CD4-positive, alpha-beta memory T cell (primary cell): ENCODE results near the gene C1QTNF9B. TPM values are rescaled to one million over a fixed set of nuclear protein-coding genes. Genes with fewer than 3 reads are reported as not detected.
"Not testable (repeated sequence)": the region's sequence is repeated elsewhere in the genome, so short reads cannot be mapped to it uniquely, and the experiment has no call there.

ENCODE experiments used
- CTCF ChIA-PET: fragments of 350-600 bp; sonication (Branson Sonifier 250); formaldehyde crosslinking; loops from one replicate; lab custom pipeline; 2021; ENCODE audit warnings: inconsistent platforms; ENCODE audit not compliant: partially characterized antibody; lab: Charles Lee
- POLR2A ChIA-PET: fragments of 350-600 bp; sonication (Branson Sonifier 250); formaldehyde crosslinking; loops from one replicate; lab custom pipeline; 2021; ENCODE audit not compliant: partially characterized antibody; lab: Charles Lee
- DNase-seq, 5 donors: peaks; one replicate each; pipeline versions ENCODE4 v3.0.0 to v3.0.0-alpha.2; 2020 to 2022; ENCODE audit warnings: mixed read lengths in 1 of 5
- H3K27ac ChIP-seq: one replicate; pipeline ENCODE4 v1.7.0; 2013; ENCODE audit warnings: low read depth, low read length
- H3K27me3 ChIP-seq: 2 replicates; pipeline ENCODE4 v1.7.0; 2013; ENCODE audit warnings: mild to moderate bottlenecking, low read length, moderate library complexity; ENCODE audit not compliant: insufficient read depth
- H3K36me3 ChIP-seq: 2 replicates; pipeline ENCODE4 v1.7.0; 2013; ENCODE audit warnings: mild to moderate bottlenecking, low read length, moderate library complexity; ENCODE audit not compliant: insufficient read depth
- H3K4me1 ChIP-seq: 2 replicates; pipeline ENCODE4 v1.7.0; 2013; ENCODE audit warnings: mild to moderate bottlenecking, low read length, moderate library complexity; ENCODE audit not compliant: insufficient read depth
- H3K4me3 ChIP-seq, 2 donors: one replicate each; pipeline ENCODE4 v1.7.0; 2013; ENCODE audit warnings: low read length in 2 of 2, mild to moderate bottlenecking in 1 of 2
- H3K9me3 ChIP-seq, 2 donors: one replicate each; pipeline ENCODE4 v1.7.0; 2013; ENCODE audit warnings: low read length in 2 of 2, control low read depth in 1 of 2; ENCODE audit not compliant: control insufficient read depth in 1 of 2
- H3K27ac Mint-ChIP-seq, 7 donors: one replicate each; pipeline ENCODE4 v1.8.0; 2020 to 2021; ENCODE audit warnings: mixed read lengths in 7 of 7, mild to moderate bottlenecking in 6 of 7, inconsistent platforms in 3 of 7, moderate library complexity in 3 of 7
- H3K27me3 Mint-ChIP-seq, 2 donors: one replicate each; pipeline ENCODE4 v1.8.0; 2020 to 2021; ENCODE audit warnings: mixed read lengths in 2 of 2
- H3K36me3 Mint-ChIP-seq, 2 donors: one replicate each; pipeline ENCODE4 v1.8.0; 2020 to 2021; ENCODE audit warnings: mixed read lengths in 2 of 2, inconsistent platforms in 1 of 2, mild to moderate bottlenecking in 1 of 2
- H3K4me1 Mint-ChIP-seq, 4 donors: one replicate each; pipeline ENCODE4 v1.8.0; 2020 to 2021; ENCODE audit warnings: mixed read lengths in 4 of 4, mild to moderate bottlenecking in 1 of 4
- H3K4me3 Mint-ChIP-seq, 8 donors: one replicate each; pipeline ENCODE4 v1.8.0; 2020 to 2021; ENCODE audit warnings: mixed read lengths in 8 of 8, mild to moderate bottlenecking in 7 of 8, moderate library complexity in 6 of 8, inconsistent platforms in 3 of 8
- H3K9me3 Mint-ChIP-seq, 8 donors: one replicate each; pipeline ENCODE4 v1.8.0; 2020 to 2021; ENCODE audit warnings: mixed read lengths in 8 of 8, mild to moderate bottlenecking in 5 of 8, inconsistent platforms in 3 of 8, moderate library complexity in 1 of 8
- intact Hi-C: fragments of 100-400 bp; cut with micrococcal nuclease; formaldehyde crosslinking; loops from one replicate; pipeline ENCODE4 v1.15.1; 2023
- polyA plus RNA-seq, 2 donors: library from polyadenylated mRNA; unstranded; fragments of 300-500 nt; fragmentation: Illumina TruSeq; gene quantifications; one replicate each; pipeline ENCODE4 v1.2.3, GENCODE V29; 2021
- total RNA-seq, 2 experiments: library from RNA; stranded (reverse); gene quantifications; one replicate each; pipeline ENCODE4 v1.2.3, GENCODE V29; 2021

C1QTNF9B gene
- total and polyA plus RNA-seq, 4 experiments from 2014 or later = 0.23 TPM; not detected in 3

- Histone ChIP-seq H3K27me3 (no peaks in the 10 kb centered on the region), H3K27ac (no peak overlapping the region), H3K36me3 (no peaks in the 10 kb centered on the region), H3K4me3 (no peak overlapping the region), H3K9me3 (no peaks in the 10 kb centered on the region), H3K4me1 (peaks cover 1% of the 10 kb centered on the region)
- DNase-seq = no peak
- CTCF ChIA-PET = interaction anchor here (1.0 to 5.0 kb wide), 5 partner anchors 8 to 431 kb away, joined by 3 to 46 read pairs (median 4); partner anchors contain the start of gene MIPEP
- Mint-ChIP-seq H3K9me3 (no peaks in the 10 kb centered on the region), H3K4me3 (no peak overlapping the region), H3K4me1 (peaks cover 1 to 13% (median 3%) of the 10 kb centered on the region in 4 donors), H3K27ac (peak overlapping the region in 1 of 7 donors; percentile 13), H3K36me3 (no peaks in the 10 kb centered on the region), H3K27me3 (peaks cover 15 to 18% of the 10 kb centered on the region in 2 donors)
- intact Hi-C loops = no loop called here
- POLR2A ChIA-PET = no interaction called here
Observed at GRCh38 chr13:23898101-23898500, 799 bp upstream of the C1QTNF9B start.

DNA sequence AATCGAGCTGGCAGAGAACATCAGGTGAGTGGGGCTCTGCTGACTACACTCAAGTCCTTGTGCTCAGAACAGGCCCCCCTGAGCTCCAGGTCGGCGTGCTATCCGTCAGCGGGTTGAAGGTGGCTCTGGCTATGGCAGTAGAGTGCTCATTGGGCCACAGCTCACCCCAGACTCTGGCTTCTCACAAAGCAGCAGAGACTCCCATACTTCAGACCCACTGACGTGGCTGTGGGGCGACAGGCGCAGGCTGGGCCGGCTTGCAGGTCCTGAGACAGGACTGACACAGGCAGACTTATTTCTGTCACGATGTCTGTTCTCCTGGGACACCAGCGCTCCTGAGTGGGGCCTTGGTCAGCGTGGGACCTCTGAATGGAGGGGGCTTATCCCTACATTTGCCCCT is 2.6 kb downstream of the C1QTNF9B start:
- H3K4me3 ChIP-seq, H3K27ac ChIP-seq, H3K36me3 Mint-ChIP-seq, H3K27ac Mint-ChIP-seq, H3K27me3 ChIP-seq, DNase-seq, H3K9me3 ChIP-seq, H3K4me1 ChIP-seq, H3K36me3 ChIP-seq, H3K4me1 Mint-ChIP-seq, H3K27me3 Mint-ChIP-seq, CTCF ChIA-PET, intact Hi-C loops, POLR2A ChIA-PET, H3K4me3 Mint-ChIP-seq, H3K9me3 Mint-ChIP-seq: not testable (repeated sequence)

GRCh38 chr13:23893791-23894190 is 3.5 kb downstream of the C1QTNF9B start:
- H3K27ac Mint-ChIP-seq, H3K4me3 Mint-ChIP-seq, H3K27me3 Mint-ChIP-seq, POLR2A ChIA-PET, H3K27ac ChIP-seq, H3K4me1 ChIP-seq, H3K36me3 Mint-ChIP-seq, DNase-seq, H3K36me3 ChIP-seq, CTCF ChIA-PET, H3K27me3 ChIP-seq, H3K9me3 ChIP-seq, H3K9me3 Mint-ChIP-seq, intact Hi-C loops, H3K4me3 ChIP-seq: not testable (repeated sequence)
- peaks cover 5 to 12% (median 9%) of the 10 kb centered on the region in 4 donors for H3K4me1 Mint-ChIP-seq

DNA sequence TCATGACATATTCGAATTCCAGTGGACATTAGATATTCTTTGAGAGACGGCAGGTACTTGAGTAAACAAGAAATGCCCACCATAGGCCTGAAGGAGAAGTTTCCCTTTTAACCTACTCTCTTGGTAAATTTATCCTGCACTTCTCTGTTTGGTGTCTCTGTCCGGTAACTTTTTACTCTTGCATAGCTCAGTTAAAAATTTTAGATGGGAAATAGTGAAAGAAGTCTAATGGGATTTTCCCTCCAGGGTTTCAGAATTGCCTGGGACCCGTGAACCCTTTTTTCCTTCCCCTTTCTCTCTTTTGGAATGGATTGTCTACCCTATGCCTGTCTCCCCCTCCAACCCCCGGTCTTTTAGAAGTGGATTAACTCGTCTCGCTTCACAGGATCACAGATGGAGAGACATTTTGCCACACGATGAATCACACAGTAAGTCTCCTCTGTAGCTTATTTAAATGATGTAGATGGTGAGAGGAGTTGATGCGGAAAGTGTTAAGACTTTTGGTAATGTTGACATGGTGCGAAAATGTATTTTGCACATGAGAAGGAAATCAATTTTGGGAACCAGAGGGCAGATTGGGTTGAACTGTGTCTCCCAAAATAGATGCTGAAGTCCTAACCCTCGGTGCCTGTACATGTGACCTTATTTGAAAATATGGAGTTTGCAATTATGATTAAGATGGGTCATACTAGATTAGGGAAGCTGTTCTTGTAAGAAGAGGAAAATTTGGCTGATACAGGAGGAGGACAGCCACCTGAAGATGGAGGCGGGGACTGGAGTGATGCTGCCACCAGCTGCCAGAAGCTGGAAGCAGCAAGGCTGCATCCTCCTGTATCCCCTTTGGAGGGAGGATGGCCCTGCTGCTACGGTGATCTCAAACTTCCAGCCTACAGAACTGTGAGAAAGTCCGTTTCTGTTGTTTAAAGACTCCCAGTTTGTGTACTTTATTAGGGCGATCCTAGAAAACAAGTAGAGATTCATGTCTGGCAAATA is 7.4 kb downstream of the C1QTNF9B start:
- Mint-ChIP-seq H3K36me3 (peaks cover 3 to 8% of the 10 kb centered on the region in 2 donors), H3K27ac (peak overlapping the region; percentile 75 to 92 (median 89)), H3K9me3 (no peaks in the 10 kb centered on the region), H3K27me3 (no peaks in the 10 kb centered on the region), H3K4me1 (peaks cover 12 to 26% (median 19%) of the 10 kb centered on the region in 4 donors), H3K4me3 (peak overlapping the region; percentile 89 to 95 (median 93))
- peaks cover 2% of the 10 kb centered on the region for H3K36me3 ChIP-seq
- intact Hi-C loops = loop anchor here (1.0 to 5.0 kb wide), 4 partner anchors 271 to 515 kb away; partner anchors contain the start of gene SPATA13
- no peak for DNase-seq
- H3K4me1 ChIP-seq = peaks cover 16% of the 10 kb centered on the region
- no peaks in the 10 kb centered on the region for H3K27me3 ChIP-seq
- H3K4me3 ChIP-seq = peak overlapping the region; percentile 43 to 88
- ChIA-PET POLR2A (interaction anchor here (1.1 to 1.6 kb wide), 6 partner anchors 134 to 514 kb away, joined by 3 to 4 read pairs (median 3); partner anchors contain the start of gene SPATA13), CTCF (interaction anchor here (1.0 to 3.5 kb wide), 9 partner anchors 9 to 589 kb away, joined by 3 to 35 read pairs (median 4); partner anchors contain the start of gene C1QTNF9B)
- H3K9me3 ChIP-seq = no peaks in the 10 kb centered on the region
- H3K27ac ChIP-seq = peak overlapping the region; percentile 64

- DNase-seq = peak; percentile 82 to 87 (median 84)
- Mint-ChIP-seq H3K9me3 (no peaks in the 10 kb centered on the region), H3K4me1 (peaks cover 12 to 26% (median 19%) of the 10 kb centered on the region in 4 donors), H3K27ac (peak within 1 kb of the TSS; percentile 75 to 92 (median 89)), H3K27me3 (no peaks in the 10 kb centered on the region), H3K36me3 (peaks cover 5 to 13% of the 10 kb centered on the region in 2 donors), H3K4me3 (peak within 1 kb of the TSS; percentile 89 to 95 (median 93))
- Histone ChIP-seq H3K27ac (peak within 1 kb of the TSS; percentile 64), H3K27me3 (no peaks in the 10 kb centered on the region), H3K4me1 (peaks cover 16% of the 10 kb centered on the region), H3K9me3 (no peaks in the 10 kb centered on the region), H3K4me3 (peak within 1 kb of the TSS; percentile 43 to 88), H3K36me3 (peaks cover 5% of the 10 kb centered on the region)
- intact Hi-C loops = loop anchor here (1.0 to 5.0 kb wide), 4 partner anchors 272 to 514 kb away; partner anchors contain the start of gene SPATA13
- ChIA-PET CTCF (interaction anchor here (1.0 to 3.5 kb wide), 8 partner anchors 10 to 590 kb away, joined by 3 to 35 read pairs (median 5); partner anchors contain the start of gene C1QTNF9B), POLR2A (interaction anchor here (0.7 to 1.6 kb wide), 6 partner anchors 94 to 513 kb away, joined by 3 to 4 read pairs (median 3); partner anchors contain the start of gene SPATA13)
Observed at GRCh38 chr13:23888658-23889614, 8.4 kb downstream of the C1QTNF9B start, which contains the start of gene MIPEP. Gene MIPEP, minus strand, starts transcription at chr13:23889400. Its CDS starts 80 bp downstream, at chr13:23889320.

DNA sequence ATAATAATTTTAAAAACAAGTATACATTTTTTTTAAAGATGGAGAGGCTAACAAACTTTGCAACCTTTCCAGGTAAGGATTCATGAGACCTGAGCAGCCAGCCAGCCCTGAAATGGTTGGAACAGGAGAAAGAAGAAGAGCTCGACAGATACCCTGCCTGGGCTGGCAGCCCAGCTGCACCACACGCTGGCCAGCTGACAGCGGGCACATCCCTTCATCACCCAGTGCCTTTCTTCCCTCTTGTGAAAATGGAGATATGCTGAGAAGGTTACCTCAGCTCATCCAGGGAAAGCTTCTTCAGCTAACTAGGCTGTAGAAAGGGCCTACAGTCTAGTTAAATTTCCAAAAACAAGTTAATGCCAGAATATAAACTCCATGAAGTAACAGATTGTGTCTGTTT is 12.9 kb downstream of the C1QTNF9B start:
- CTCF ChIA-PET = interaction anchor here (0.9 kb wide), 1 partner anchor 16 kb away, joined by 3 read pairs; no protein-coding TSS in a partner anchor
- peaks cover 10% of the 10 kb centered on the region for H3K4me1 ChIP-seq
- intact Hi-C loops, POLR2A ChIA-PET, DNase-seq, H3K9me3 ChIP-seq, H3K27me3 Mint-ChIP-seq, H3K27me3 ChIP-seq, H3K9me3 Mint-ChIP-seq, H3K27ac ChIP-seq, H3K4me3 Mint-ChIP-seq, H3K27ac Mint-ChIP-seq, H3K4me3 ChIP-seq, H3K36me3 ChIP-seq: not testable (repeated sequence)
- Mint-ChIP-seq H3K4me1 (peaks cover 7 to 18% (median 12%) of the 10 kb centered on the region in 4 donors), H3K36me3 (peaks cover 10 to 27% of the 10 kb centered on the region in 2 donors)
